ENCODE data around the gene IFNGR1.

Gene IFNGR1

DNA sequence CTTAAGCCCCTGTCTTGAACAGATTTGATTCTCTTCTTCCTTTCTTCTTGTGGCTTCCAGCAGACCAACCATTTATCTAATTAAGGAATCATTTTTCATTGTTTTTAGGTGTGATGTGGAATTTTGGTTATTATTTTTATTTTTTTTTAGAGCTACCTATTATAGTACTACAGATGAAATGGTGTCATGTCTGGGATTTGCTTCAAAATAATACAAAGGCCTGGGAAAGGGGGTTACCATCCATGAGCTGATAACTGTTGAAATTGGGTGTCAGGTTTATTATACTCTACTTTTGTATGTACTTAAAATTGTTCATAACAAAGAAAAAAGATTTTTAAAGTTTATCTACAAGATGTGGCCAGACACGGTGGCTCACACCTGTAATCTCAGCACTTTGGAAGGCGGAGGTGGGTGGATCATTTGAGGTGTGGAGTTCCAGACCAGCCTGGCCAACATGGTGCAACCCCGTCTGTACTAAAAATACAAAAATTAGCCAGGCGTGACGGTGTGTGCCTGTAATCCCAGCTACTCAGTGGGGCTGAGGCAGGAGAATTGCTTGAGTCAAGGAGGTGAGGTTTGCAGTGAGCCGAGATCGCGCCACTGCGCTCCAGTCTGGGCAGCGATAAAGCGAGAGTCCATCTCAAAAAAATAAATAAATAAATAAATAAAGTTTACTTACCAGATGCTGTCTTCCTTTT is 46.3 kb downstream of the IFNGR1 start:
- no peak for DNase-seq

DNA sequence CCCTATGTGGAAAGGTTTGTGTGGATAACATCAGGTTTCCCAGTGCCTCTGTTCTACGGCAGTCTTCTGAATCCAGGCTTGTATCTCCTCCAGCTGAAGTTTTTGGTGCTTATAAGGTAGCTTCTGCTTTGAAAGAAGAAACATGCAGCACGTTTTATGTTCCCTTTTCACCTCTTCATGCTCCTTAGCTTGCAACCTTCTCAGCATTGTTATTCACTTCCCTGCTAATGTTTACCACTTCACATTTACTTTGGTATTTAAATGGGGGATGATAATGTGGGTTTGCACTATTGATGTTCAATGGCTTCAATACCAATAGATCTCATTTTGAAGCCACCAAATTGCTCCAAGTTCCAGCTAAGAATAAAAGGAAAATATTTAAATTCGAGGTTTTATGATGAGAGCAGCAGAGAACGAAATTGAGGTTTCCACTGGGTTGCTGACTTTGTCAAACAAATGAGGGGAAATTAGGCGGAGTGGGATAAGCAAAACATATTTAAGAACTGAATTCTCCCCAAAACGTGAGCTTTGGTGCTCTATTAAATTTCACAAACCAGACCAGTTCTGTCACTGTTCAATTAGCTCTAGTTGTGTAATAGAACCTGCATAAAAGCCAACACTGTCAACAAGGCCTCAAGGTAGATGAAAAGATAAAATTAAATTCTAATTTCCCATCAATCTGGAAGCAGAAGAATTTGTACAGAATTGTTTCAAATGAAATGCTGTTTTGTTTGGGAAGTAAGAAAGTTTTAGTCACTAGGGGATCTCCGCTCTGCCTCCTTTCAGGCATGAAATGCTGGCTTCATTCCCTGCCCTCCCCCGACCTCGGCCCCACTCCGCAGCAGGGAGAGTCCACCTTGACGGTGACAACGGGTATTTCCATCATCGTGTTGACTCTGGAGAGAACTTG is 47.1 kb downstream of the IFNGR1 start:
- DNase-seq: no peak

DNA sequence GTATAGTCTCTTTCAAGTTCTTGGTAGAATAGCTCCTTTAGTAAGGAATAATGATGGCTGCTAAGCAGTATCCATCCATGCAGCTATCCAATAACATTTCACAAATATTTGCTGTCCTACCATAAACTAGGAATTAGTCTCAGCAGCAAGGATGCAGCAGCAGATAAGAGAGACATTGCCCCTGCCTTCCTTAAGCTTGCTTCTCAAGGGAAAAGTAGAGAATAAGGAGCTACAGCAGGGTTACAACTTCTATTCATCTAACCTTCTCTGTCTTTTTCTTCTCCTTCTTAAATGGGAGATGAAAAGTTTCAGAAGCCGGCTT is 48.2 kb downstream of the IFNGR1 start:
- DNase-seq: no peak

DNA sequence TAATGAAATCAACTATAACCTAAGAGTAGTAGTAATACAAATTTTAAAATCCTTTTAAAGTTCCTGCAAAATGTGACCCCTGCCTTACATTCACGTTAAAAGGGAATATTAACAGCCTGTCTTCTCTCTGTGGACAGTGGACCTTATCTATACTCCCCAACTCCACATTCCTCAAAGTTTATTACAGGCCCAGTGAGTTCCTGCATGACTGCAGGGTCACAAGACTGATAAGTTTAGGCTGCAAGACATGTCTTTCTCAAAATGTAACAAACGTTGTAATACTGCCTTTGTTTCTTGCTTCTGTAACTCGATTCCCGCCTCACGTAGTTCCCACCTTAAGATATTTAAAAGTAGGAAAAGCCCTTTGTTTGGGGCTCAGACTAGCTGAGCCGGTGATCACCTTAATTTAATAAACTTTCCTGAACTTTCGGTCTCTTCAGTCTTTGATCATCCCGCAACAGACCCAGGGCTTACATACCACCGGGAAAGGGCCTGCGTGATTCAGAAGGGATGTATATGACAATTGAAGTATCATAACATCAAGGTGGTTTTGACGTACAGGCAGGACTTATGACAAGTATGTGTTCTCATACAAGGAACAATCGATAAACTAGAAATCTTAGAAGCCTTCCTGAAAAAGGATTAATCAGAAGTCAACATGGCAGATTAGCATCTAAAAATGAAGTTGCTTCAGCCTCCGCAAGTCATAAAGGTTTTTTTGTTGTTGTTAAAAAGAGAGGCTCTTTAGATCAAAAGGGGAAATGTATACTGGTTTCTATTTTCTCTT is 48.7 kb downstream of the IFNGR1 start:
- no peak for DNase-seq

DNA sequence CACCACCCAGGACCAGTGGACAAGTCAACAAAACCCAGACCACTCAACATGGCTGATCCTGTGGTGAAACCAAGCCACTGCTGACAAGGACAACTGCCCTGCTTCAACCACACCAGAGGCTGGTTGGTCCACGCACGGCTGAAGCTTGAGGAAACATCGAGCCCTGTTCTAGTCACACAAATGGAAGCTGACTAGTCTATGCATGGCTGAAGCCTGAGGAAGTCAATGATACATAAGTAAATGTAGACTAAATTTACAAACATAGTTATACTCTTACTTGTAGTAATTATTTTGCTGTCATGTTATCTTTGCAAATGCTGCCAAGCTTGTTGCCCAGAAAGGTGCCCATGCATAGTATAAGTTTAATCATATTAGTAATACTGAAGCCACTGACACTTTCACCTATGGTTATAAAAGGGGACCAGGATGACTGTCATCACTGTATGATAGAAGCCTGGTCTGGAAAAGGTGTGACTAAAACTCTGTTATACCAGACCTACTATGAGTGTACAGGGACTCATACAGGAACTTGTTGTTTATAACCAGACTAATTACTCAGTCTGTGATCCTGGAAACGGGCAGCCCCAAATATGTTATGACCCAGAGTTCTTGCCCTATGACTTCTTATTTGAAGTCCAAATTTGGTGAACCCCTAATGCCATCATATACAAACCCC is 51.3 kb downstream of the IFNGR1 start:
- DNase-seq: peak; percentile 12

DNA sequence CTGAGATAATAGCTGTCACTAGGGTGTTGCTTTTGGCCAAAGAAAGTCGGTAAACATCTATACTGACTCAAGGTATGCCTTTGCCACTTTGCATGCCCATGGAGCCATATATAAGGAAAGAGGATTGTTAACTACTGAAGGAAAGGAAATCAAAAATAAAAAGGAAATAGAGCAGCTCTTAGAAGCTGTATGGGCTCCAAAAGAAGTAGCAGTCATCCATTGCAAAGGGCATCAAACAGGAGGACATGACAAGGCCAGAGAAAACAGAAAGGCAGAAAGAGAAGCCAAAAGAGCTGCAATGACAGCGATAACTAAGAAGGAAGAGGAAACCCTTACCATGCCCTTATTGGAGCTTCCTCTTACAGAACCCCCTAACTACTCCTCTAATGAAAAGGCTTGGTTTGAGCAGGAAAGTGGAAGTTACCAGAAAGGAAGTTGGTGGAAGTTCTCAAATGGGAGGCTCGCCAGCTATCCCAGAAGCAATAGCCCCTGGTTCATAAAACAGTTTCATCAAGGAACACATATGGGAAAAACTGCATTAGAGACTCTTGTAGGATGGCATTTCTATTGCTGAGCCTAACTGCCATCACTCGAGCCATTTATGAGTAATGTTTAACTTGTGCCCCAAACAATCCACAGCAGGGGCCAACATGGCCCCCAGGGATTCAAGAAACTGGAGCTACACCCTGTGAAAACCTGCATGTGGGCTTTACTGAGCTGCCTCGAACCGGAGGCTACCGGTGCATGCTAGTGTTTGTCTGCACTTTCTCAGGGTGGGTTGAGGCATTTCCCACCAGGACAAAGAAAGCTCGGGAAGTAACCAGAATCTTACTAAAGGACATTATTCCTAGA is 52.7 kb downstream of the IFNGR1 start:
- DNase-seq: no peak

DNA sequence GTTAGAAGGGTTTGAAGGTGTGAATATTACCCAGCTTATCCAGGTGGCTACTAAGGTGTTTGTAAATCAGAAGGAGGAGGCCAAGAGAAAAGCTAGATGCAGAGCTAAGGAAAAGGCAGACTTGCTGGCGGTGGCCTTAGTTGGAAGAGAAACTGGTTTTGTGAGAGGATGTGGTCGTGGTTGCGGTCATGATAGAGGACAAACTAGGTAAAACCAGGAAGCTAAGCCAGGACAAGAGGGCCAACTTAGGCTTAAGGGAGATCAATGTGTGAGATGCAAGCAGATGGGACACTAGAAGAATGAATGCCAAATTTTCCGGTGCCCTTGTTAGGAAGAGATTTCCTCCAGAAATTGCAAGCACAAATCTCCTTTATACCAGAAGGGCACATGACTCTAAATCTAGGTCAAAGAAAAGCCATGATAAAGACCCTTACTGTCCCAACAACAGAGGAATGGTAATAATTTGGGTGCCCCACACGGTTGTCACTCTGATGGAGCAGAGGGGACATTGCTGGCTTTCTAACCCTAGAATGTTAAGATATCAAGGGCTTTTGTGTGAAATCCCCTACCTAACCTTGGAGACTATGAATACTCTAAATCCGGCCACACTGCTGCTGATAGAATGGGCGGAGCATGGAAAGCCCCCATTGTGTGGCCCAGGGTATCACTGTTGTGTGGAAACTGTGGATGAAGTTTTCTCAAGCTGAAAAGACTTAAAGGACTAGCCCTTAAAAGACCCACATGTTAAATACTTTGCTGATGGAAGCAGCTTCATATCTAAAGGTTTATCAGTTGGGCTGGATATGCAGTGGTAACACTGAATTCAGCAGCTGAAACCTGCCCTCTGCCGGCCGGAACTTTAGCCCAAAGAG is 53.6 kb downstream of the IFNGR1 start:
- DNase-seq: peak; percentile 24

DNA sequence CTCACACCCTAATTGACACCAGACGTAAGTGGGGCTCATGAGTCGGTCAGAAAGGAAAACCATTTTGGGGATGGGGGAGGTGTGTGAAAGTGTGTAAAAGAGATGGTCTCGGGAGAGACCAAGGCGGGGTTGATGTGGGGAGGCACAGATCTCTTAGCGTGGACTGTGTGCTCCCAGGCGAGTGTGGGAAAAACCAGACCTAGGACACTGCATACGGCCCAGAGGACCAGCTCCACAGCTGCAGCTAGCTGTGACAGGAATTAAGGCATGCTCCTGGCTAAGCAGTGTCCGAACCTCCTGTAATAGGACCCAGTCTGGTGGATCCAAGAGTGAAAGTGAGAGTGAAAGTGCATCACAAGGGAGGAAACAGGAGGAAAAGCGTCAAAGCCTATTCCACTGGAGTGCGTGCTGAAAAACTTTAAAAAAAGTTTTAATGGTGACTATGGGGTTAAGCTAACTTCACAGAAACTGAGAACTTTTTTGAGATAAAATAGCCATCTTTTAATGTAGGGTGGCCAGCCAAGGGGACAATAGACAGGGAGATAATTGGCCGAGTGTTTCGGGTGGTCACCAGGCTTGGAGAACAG is 55.4 kb downstream of the IFNGR1 start:
- no peak for DNase-seq

DNA sequence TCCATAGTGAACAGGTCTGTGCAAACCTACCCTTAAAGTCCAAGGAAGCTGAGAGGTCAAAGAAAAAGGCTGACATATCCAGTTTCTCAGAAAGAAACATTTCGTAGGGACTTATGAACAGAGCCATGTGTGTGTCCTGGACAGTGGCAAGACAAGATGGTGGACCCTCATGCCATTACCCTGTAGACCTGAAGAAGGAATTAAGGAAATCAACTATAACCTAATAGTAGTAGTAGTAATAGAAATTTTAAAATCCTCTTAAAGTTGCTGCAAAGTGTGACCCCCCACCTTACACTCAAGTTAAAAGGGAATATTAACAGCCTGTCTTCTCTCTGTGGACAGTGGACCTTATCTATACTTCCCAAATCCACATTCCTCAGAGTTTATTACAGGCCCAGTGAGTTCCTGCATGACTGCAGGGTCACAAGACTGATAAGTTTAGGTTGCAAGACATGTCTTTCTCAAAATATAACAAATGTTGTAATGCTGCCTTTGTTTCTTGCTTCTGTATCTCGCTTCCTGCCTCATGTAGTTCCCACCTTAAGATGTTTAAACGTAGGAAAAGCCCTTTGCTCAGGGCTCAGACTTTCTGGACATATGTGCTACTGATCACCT is 56.4 kb downstream of the IFNGR1 start:
- DNase-seq: no peak

DNA sequence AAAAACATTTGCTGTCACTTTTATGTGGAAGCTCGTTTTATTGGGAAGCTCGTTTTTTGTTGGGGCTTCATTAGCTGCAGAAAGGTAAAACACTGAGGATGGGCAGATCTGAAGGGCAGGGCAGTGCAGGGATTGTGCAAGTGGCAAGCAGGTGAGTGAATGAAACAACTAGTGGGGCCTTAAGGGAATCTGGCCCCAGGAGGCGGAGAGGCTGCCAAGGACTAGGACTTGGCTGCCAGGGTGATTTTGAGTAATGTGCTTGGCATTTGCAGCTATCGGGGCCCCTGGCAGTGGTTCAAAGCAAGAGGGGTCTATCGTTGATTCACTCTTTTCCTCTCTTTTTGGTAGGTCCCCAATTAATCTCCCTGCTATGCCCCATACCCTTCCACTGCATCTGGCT is 57.2 kb downstream of the IFNGR1 start:
- DNase-seq: no peak

DNA sequence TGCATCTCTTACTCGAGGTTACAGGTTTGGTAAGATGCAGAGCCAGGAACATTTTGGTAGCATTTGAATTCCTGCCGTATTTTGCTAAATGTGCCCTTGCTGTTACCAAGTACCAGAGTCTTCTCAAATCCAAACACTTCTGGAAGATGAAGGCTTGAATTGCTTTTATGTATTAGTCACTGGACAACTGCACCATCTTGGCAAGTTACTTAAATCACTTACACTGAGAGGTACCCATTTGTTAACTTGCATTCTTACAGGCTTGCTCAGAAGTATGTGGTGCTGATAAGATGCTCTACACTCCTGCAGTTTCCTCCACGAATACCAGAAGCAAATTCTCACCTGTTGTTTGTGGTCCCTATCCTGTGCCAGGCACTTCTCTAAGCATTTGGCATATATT is 58.4 kb downstream of the IFNGR1 start:
- no peak for DNase-seq

DNA sequence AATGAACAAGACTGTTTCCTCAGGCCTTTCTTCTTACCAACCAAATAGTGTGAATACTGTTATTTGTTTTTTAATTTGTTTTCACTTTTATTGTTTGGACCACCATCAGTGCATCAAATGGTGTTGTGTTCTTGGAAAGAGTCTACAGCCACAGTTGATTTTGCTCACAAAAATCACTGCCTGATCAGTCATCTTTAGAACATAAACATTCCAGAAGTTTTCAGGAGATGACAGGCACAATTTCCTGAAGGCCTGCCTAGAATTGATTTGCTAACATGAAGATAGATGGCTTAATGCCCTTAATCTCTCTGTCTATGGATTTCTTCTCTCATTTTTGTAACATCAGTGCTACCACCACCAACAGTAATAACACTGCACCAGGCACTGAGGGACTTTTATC is 59.3 kb downstream of the IFNGR1 start:
- DNase-seq: no peak

DNA sequence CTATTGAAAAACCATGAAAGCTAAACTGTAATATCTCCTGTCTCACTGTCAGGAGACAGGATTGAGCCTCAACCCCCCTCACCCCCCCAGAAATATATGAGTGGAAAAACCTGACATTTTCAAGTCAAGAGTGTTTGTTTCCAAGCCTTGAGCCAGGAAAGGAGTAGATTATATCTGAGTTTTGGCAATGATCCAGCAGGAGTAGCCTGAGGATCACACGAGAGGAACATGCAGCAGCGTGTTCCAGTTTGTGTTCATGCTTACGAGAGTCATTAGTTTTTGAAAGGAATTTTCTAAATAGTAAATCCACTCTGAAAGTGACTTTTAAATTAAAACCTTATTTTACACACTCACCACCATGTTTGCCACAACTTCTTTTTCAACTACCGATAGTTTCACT is 61.6 kb downstream of the IFNGR1 start:
- DNase-seq: no peak

DNA sequence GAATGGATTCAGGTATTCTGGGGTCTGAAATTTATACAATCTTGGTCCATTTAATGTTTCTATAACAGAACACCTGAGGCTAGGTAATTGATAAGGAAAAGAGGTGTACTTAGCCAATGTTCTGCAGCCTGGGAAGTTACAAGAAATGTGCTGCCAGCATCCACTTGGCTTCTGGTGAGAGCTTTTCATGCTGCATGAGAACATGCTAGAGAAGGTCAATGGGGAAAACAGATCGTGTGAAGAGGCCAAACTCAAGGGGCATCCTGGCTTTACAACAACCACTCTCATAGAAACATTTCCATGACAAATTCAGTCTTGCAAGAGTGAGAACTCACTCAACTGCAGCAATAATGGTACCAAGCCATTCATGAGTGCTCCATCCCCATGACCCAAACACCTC is 62.5 kb downstream of the IFNGR1 start:
- no peak for DNase-seq

DNA sequence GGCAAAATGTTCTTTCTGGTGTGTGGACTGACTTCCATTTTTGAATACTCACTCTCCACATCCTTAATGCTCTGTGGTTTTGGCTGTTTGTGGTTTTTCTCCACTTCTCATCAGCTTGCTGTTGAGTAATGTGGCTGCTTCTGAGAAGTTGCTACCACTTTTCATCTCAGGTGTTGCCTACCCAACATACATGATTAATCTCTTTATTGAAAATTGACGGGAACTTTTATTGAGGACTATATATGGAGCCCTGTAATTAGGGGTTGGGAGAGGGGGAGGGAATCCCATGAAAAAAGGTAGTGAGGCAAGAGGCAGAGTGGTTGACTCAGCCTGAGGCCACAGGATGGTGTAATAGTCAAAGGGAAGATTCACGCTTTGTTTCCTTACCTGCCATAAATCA is 63.4 kb downstream of the IFNGR1 start:
- DNase-seq: peak; percentile 32

DNA sequence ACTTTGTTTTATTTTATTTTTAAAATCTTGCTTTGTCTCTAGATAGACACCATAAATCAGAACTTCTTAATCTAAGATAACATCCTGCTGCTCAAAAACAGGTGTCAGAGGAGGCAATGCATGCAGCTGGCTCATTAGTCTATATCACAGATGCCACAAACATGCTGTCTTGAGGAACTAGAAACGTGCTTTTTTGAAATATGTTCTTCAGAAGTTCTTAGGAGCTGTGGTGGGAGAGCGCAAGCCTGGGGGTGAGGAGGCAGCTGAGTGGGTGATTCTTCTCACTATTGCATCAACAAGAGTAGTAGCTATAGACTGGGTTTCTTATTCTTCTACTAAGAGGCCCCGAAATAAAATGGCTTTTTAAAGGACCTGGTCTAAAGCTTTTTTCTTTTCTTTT is 69.1 kb downstream of the IFNGR1 start:
- no peak for DNase-seq

DNA sequence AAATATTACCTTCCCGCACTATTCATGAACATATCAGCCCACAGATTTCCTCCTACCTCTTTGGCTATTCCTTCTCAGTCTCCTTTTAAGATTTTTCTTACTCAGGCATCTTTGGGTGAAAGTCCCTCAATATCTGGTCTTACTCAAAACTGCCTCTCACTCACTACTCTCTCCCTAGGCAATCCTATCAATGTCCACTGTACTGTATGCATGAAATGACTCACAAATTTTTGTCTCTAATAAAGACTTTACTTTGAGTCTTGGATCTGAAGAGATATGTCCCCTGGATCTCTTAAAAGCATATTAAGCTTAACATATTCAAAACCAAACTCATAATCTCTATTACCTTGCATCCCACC is 70.2 kb downstream of the IFNGR1 start:
- DNase-seq: no peak

DNA sequence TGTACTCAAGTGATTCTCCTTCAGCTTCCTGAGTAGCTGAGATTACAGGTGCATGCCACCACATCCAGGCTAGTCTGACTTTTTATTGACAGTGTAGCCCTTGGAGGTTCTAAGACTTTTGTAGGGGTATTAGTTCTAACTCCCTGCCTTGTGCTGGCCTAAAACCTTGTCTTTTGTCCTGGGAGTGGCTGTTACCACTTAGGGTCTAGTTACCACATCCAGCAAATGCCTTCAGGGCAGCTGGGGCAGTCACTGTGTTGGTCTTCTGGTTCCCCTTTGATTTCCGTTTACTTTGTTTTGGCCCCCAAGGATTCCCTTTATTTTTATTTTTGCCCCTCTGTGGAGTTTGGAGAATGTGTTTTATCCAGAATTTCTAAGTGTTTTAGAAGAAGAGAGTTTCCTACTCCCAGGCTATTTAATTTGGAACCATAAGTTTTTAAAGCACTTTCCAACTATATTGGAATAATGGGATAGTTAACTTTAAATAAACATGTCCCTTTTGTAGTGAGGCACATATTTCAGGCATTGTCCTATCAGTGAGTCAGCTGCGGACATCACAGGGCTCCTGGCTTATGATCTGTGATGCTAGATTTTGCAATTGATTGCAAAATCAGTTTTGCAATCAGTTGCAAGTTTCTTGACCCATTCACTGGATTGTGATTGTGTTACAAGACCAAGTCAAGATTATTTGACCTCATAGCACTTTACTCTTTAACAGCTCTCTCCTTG is 70.7 kb downstream of the IFNGR1 start:
- no peak for DNase-seq
